ENCODE measurements around the gene CD46. TPM values are rescaled to one million over a fixed set of nuclear protein-coding genes. Genes with fewer than 3 reads are reported as not detected.

CD46 gene
- total RNA-seq, 1 experiment from 2014 or later: 100 TPM

- TF ChIP-seq CTCF (IDR thresholded peaks at IDR 0.05 in 2 of 3, conservative IDR thresholded peaks at IDR 0.05 in 1 of 3; ENCODE audit: borderline replicate concordance in 1 of 3, insufficient read depth in 1 of 3, low read depth in 2 of 3, low read length in 2 of 3) (no peak), CEBPB (IDR thresholded peaks at IDR 0.05; ENCODE audit: low read depth) (no peak), EZH2phosphoT487 (IDR thresholded peaks at IDR 0.05; ENCODE audit: borderline replicate concordance) (no peak), POLR2AphosphoS5 (IDR thresholded peaks at IDR 0.05; ENCODE audit: low read depth, low read length) (peak; percentile 91), ZFX (IDR thresholded peaks at IDR 0.05) (peak; percentile 73)
Measured at GRCh38 chr1:207751790-207752455, at the start of gene CD46 (continued).

- Histone ChIP-seq H3K27ac (ENCODE audit: low read depth, low read length) (no peak overlapping the region), H3K27me3 (ENCODE audit: insufficient read depth, low read length) (no peaks in the 10 kb centered on the region), H2AFZ (ENCODE audit: low read depth, low read length, poor library complexity, severe bottlenecking) (no peak overlapping the region), H3K79me2 (ENCODE audit: insufficient read depth, low read length) (no peaks in the 10 kb centered on the region), H3K4me1 (ENCODE audit: control insufficient read depth in 1 of 2, insufficient read depth in 2 of 2, low read length in 2 of 2) (peaks cover 3 to 9% of the 10 kb centered on the region in 2 experiments; a peak in 3 of 4 replicates), H3K36me3 (ENCODE audit: control insufficient read depth in 1 of 2, insufficient read depth in 2 of 2, low read length in 2 of 2) (no peaks in the 10 kb centered on the region), H3K9me3 (ENCODE audit: control insufficient read depth in 1 of 2, insufficient read depth in 1 of 2, low read depth in 1 of 2, low read length in 2 of 2) (no peaks in the 10 kb centered on the region), H3K9me2 (ENCODE audit: insufficient read depth) (no peaks in the 10 kb centered on the region), H4K20me1 (ENCODE audit: insufficient read depth) (no peaks in the 10 kb centered on the region), H3K4me2 (ENCODE audit: low read length) (no peak overlapping the region), H3K9ac (ENCODE audit: low read length) (no peak overlapping the region), H3K4me3 (replicated peaks in 1 of 2; ENCODE audit: low read depth in 1 of 2, low read length in 2 of 2) (no peak overlapping the region)
- no TSS peak for BruUV-seq (replicated peaks)
- ATAC-seq (no peak), DNase-seq (ENCODE audit: low read depth, low spot score) (no peak)
- CTCF ChIA-PET: interaction anchor here (0.6 kb wide), 1 partner anchor 44 kb away, joined by 3 read pairs; no protein-coding TSS in a partner anchor
- intact Hi-C loops (cut with micrococcal nuclease): no loop called here
- POLR2A ChIA-PET: no interaction called here
- RAD21 ChIA-PET (ENCODE audit: low non-redundant PET in 1 of 2, low total read pairs in 2 of 2, uncharacterized antibody in 2 of 2, unreplicated experiment in 2 of 2): no interaction called here
- TF ChIP-seq ELF1 (IDR thresholded peaks at IDR 0.05; ENCODE audit: borderline replicate concordance, low read depth) (no peak), EZH2phosphoT487 (IDR thresholded peaks at IDR 0.05; ENCODE audit: borderline replicate concordance) (no peak), SIN3A (IDR thresholded peaks at IDR 0.05; ENCODE audit: low read depth) (no peak), POLR2A (IDR thresholded peaks at IDR 0.05; ENCODE audit: borderline replicate concordance, extremely low read depth, insufficient read depth, insufficient read length) (no peak)
Measured at GRCh38 chr1:207702317-207702716, 49.5 kb upstream of the CD46 start.

Measured in HCT116 (cell line).